Activated CD8-positive, alpha-beta memory T cell treated with anti-CD3 and anti-CD28 coated beads, Interleukin-2, amount 10 ng/mL, durations not matched to agents 7 days and 5 days (primary cell): ENCODE data around the gene TAS1R2. TPM values are rescaled to one million over a fixed set of nuclear protein-coding genes. Genes with fewer than 3 reads are reported as not detected.

Experiments used
- ATAC-seq: fragments of 150-1000 bp; cut with Tn5 transposase; one replicate; pipeline ENCODE4 v1.10.0; 2021; ENCODE audit warnings: moderate library complexity
- CTCF ChIA-PET: fragments of 350-600 bp; sonication (Branson Sonifier 250); formaldehyde crosslinking; loops from one replicate; lab custom pipeline; 2021; ENCODE audit warnings: antibody characterized with exemption; lab: Charles Lee
- DNase-seq: peaks from one replicate; pipeline ENCODE4 v3.0.0-alpha.2; 2020
- H3K27ac Mint-ChIP-seq: one replicate; pipeline ENCODE4 v1.8.0; 2021; ENCODE audit warnings: mild to moderate bottlenecking, mixed read lengths
- H3K27me3 Mint-ChIP-seq: one replicate; pipeline ENCODE4 v1.8.0; 2021; ENCODE audit warnings: mixed read lengths
- H3K36me3 Mint-ChIP-seq: one replicate; pipeline ENCODE4 v1.8.0; 2021; ENCODE audit warnings: mild to moderate bottlenecking, mixed read lengths
- H3K4me1 Mint-ChIP-seq: one replicate; pipeline ENCODE4 v1.8.0; 2021; ENCODE audit warnings: mixed read lengths
- H3K4me3 Mint-ChIP-seq: one replicate; pipeline ENCODE4 v1.8.0; 2021; ENCODE audit warnings: mild to moderate bottlenecking, moderate library complexity, mixed read lengths
- H3K9me3 Mint-ChIP-seq: one replicate; pipeline ENCODE4 v1.8.0; 2022; ENCODE audit warnings: low read depth, mixed read lengths
- total RNA-seq, 2 experiments: library from RNA; stranded (reverse); gene quantifications; one replicate each; pipeline ENCODE4 v1.2.3, GENCODE V29; 2021

TAS1R2 gene
- total RNA-seq, 2 experiments from 2014 or later = not detected

DNA sequence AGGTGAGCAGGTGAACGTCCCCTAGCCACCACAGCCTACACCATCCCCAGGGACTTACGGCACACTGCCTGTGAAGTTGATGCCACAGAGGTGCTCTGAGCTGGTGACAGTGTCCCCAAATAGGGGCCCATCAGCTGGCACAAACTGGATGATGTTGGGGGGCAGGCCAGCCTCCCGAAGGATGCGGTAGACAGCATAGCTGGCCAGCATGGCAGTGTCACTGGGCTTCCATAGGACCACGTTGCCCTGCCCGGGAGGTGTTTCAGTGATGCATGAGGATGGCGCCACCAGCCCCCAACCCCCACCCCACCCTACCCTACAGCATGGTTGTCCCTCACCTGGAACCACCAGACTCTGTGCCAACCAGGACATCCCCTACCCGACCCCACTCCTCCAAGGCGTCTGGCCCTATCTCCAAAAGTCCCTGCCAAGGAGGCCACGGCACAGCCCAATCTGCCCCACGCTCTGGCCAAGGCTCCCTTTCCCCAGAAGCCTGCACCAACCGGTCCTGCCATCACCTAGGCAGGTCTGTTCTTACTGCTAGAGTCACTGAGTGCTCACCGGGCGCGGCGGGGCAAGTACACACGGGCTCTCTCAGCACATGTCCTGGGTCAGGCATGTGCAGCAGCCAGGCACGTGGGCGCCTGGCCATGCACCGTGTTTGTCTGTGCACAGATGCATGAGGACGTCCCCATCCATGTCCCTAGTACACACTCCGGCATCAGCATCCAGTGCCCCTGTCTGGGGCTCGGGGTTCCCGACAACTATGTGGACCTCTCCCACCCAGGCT, 22.4 kb upstream of the TAS1R2 start:
- H3K36me3 Mint-ChIP-seq = no peaks in the 10 kb centered on the region
- H3K27me3 Mint-ChIP-seq = no peaks in the 10 kb centered on the region
- CTCF ChIA-PET = no interaction called here
- no peak for DNase-seq
- no peaks in the 10 kb centered on the region for H3K9me3 Mint-ChIP-seq
- no peak for ATAC-seq
- no peak overlapping the region for H3K27ac Mint-ChIP-seq
- no peak overlapping the region for H3K4me3 Mint-ChIP-seq
- no peaks in the 10 kb centered on the region for H3K4me1 Mint-ChIP-seq

DNA sequence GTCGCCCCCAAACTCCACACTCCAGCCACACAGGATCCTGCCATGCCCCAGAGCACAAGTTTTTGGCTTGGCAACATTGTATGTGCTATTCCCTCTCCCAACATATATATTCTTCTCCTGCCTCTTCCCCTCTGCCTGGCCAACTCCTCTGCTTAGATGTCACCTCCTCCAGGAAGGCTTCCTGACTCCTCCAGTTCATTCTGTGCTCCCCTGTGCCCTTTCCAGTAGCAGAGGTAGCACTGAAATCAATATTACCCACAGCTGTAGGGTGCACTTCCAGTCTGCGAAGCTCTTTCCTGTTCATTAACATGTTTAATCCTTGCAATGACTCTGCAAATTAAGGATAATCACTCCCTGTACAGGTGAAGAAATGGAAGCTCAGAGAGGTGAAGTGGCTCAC, 21.7 kb upstream of the TAS1R2 start:
- CTCF ChIA-PET = no interaction called here
- no peaks in the 10 kb centered on the region for H3K36me3 Mint-ChIP-seq
- no peaks in the 10 kb centered on the region for H3K4me1 Mint-ChIP-seq

DNA sequence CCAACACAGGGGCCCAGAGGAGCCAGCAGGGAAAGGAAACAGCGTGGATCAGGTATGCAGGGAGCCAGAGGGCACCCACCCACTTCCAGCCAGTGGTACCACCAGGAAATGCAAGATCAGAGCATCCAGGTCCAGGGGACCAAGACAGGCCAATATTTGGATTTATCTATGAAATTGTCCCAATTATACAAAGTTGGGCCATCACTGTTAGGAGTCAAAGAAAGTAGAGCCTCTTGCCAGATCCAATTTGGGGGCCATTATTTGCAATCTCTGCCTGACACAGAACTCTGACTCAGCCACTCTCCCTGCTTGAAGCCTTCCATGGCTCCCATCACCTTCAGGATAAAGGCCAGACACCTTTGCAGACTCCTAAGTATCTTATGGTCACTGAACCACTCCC, 21.1 kb upstream of the TAS1R2 start:
- Mint-ChIP-seq H3K4me3 (no peak overlapping the region), H3K36me3 (no peaks in the 10 kb centered on the region), H3K27ac (no peak overlapping the region), H3K4me1 (no peaks in the 10 kb centered on the region), H3K9me3 (no peaks in the 10 kb centered on the region), H3K27me3 (no peaks in the 10 kb centered on the region)
- no peak for DNase-seq
- no peak for ATAC-seq
- CTCF ChIA-PET = no interaction called here

More for the DNA sequence above, 21.7 kb upstream of the TAS1R2 start:
- H3K4me3 Mint-ChIP-seq = no peak overlapping the region
- ATAC-seq (no peak), DNase-seq (no peak)
- H3K27ac Mint-ChIP-seq = no peak overlapping the region
- H3K27me3 Mint-ChIP-seq = no peaks in the 10 kb centered on the region
- H3K9me3 Mint-ChIP-seq = no peaks in the 10 kb centered on the region

DNA sequence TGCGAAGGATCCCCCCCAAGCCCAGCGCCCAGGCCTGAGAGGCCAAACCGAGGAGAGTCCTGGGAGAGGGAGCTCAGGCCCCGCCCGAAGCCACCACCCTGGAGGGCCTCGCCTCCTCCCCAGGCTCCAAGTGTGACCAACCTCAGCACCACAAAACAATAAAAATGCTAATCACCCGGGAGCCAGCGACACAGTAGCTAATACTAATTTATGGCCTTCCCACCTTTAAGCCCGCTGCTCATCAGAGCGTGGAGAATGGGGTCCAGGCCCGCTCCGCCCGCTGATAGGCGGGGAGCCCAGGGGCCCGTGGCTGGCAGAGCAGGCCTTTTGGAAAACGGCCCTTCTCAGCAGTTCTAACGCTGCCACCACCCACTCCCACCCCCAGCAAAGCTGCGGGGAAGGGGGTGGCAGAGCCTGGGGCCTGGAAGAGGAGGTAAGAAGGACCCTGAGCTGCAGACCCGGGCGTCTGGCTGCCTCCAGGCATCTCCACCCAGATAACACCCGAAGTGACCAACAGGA, 20.4 kb upstream of the TAS1R2 start:
- H3K4me1 Mint-ChIP-seq = no peaks in the 10 kb centered on the region
- ATAC-seq (no peak), DNase-seq (no peak)
- no peak overlapping the region for H3K27ac Mint-ChIP-seq
- CTCF ChIA-PET = no interaction called here
- H3K36me3 Mint-ChIP-seq = no peaks in the 10 kb centered on the region
- no peak overlapping the region for H3K4me3 Mint-ChIP-seq
- no peaks in the 10 kb centered on the region for H3K27me3 Mint-ChIP-seq
- H3K9me3 Mint-ChIP-seq = no peaks in the 10 kb centered on the region

DNA sequence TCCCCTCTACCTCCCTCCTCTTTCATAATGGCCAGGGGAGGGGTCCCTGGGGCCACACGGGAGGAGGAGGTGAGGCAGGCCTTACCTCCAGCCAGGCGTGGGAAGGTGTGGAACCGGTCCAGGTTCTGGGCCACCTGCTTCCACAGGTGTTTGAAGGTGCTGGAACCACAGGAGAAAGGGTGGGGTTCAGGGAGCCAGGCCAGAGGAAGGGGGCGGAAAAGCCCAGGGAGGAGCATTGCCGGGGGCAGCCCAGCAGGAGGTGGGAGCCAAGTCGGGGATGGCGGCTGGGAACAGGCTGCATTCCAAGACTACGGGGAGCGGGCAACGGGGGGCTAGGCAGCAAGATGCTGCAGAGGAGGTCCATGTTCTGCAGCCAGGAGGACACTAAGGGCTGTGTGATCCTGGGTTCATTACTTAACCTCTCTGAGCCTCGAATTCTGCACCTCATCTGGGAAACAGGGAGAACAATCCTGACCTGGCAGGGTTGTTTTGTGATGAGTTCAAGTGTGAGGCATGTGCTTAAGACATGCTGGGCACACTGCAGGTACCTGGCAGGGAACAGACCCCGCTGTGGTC, 19.8 kb upstream of the TAS1R2 start:
- no peaks in the 10 kb centered on the region for H3K36me3 Mint-ChIP-seq
- ATAC-seq (no peak), DNase-seq (no peak)
- no peak overlapping the region for H3K4me3 Mint-ChIP-seq
- H3K27ac Mint-ChIP-seq = no peak overlapping the region
- no peaks in the 10 kb centered on the region for H3K9me3 Mint-ChIP-seq
- no peaks in the 10 kb centered on the region for H3K27me3 Mint-ChIP-seq
- CTCF ChIA-PET = no interaction called here
- H3K4me1 Mint-ChIP-seq = no peaks in the 10 kb centered on the region

DNA sequence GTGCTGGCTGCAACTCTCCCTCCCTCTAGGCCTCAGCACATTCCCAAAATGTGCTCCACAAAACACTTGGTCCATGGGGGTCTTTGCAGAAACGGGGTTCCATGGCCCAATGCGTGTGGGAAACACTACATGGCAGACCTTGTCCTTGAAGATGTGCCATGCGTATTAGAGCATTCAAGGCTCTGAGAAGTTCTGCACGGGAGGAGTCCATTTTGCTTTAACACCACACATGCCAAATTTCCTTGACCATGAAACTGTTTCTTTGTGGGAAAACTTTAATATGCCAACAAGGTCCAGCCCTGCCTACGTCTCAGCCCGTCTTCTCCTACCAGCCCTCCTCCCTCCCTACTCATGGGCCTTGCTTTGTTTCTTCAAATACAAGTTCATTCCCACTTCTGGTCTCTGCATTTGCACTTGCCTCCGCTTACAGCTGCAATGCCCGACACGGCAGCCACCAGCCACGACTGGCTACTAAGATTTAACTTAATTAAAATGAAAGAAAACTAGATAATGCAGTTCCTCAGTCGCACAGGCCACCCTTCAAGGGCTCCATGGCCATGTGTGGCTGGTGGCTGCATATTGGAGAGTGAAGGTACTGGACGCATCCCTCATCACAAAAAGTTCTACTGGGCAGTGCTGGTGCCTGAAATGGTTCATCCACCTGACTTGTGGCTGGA, 19.2 kb upstream of the TAS1R2 start:
- CTCF ChIA-PET = no interaction called here
- no peak for DNase-seq

DNA sequence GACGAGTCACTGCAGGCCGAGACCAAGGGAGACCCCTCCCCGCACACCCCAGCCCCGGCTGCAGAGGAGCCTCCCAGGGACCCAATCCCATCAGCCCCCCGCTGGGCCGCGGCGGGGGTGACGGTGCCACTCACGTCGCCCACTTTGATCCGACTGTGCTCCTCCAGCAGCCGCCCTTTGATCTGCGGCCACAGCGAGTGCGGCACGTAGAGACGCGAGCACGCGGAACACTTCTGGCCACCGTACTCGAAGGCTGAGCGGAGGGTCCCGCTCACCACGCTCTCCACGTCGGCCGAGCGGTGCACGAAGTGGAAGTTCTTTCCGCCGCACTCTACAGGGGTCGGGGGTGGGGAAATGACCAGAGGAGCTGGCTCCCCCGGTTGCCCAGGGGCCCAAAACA, 17.8 kb upstream of the TAS1R2 start:
- no peaks in the 10 kb centered on the region for H3K36me3 Mint-ChIP-seq
- no peak for DNase-seq
- H3K9me3 Mint-ChIP-seq = no peaks in the 10 kb centered on the region
- H3K4me3 Mint-ChIP-seq = no peak overlapping the region
- no peaks in the 10 kb centered on the region for H3K27me3 Mint-ChIP-seq
- ATAC-seq = no peak
- H3K4me1 Mint-ChIP-seq = no peaks in the 10 kb centered on the region
- CTCF ChIA-PET = no interaction called here
- no peak overlapping the region for H3K27ac Mint-ChIP-seq

More for the DNA sequence above, 19.2 kb upstream of the TAS1R2 start:
- Mint-ChIP-seq H3K9me3 (no peaks in the 10 kb centered on the region), H3K27me3 (no peaks in the 10 kb centered on the region), H3K4me1 (no peaks in the 10 kb centered on the region), H3K4me3 (no peak overlapping the region), H3K27ac (no peak overlapping the region), H3K36me3 (no peaks in the 10 kb centered on the region)
- no peak for ATAC-seq

DNA sequence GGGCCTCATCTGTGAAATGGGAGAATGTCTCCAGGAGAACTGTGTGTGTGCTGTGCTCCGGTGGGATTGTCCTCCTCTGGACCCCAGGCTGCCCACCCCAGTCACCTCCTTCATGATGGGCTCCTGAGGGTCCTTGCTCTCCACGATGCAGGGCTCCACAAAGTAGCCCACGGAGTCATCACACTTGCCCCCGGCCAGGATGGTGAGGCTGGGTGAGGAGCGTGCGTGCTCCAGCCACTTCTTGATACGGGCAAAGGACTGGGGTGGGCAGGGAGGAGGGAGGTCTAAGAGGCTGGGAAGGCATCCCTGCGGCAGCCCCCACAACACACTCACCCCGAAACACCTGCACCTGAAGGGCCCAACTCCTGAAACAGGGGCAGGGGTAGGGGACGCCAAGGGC, 16.8 kb upstream of the TAS1R2 start:
- H3K27me3 Mint-ChIP-seq = no peaks in the 10 kb centered on the region
- DNase-seq = no peak
- CTCF ChIA-PET = interaction anchor here (1.0 to 2.2 kb wide), 4 partner anchors 8 to 83 kb away, joined by 3 to 12 read pairs (median 4); no protein-coding TSS in a partner anchor
- H3K9me3 Mint-ChIP-seq = no peaks in the 10 kb centered on the region
- no peaks in the 10 kb centered on the region for H3K36me3 Mint-ChIP-seq
- ATAC-seq = no peak
- no peak overlapping the region for H3K4me3 Mint-ChIP-seq
- no peak overlapping the region for H3K27ac Mint-ChIP-seq
- no peaks in the 10 kb centered on the region for H3K4me1 Mint-ChIP-seq

DNA sequence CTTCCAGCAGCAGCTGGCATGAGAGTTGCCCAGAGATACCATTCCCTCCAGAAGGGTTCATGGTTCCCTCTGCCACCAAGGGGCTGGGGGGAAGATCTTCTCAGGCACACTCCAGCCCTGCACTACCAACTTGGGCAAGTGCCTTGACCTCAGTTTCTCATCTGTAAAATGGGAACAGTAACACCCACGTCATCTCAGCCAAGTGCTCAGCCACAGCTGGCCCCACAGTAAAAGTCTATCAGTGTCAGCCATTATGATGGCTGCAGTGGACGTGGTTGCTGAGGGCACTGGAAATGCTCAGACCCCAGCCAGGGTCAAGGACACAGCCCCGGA, 16.3 kb upstream of the TAS1R2 start:
- no peak overlapping the region for H3K27ac Mint-ChIP-seq
- H3K4me3 Mint-ChIP-seq = no peak overlapping the region
- H3K9me3 Mint-ChIP-seq = no peaks in the 10 kb centered on the region
- CTCF ChIA-PET = interaction anchor here (0.7 to 2.2 kb wide), 9 partner anchors 9 to 812 kb away, joined by 3 to 12 read pairs (median 4); partner anchors contain the start of gene ALDH4A1
- DNase-seq (no peak), ATAC-seq (no peak)
- no peaks in the 10 kb centered on the region for H3K36me3 Mint-ChIP-seq
- H3K27me3 Mint-ChIP-seq = no peaks in the 10 kb centered on the region
- no peaks in the 10 kb centered on the region for H3K4me1 Mint-ChIP-seq

DNA sequence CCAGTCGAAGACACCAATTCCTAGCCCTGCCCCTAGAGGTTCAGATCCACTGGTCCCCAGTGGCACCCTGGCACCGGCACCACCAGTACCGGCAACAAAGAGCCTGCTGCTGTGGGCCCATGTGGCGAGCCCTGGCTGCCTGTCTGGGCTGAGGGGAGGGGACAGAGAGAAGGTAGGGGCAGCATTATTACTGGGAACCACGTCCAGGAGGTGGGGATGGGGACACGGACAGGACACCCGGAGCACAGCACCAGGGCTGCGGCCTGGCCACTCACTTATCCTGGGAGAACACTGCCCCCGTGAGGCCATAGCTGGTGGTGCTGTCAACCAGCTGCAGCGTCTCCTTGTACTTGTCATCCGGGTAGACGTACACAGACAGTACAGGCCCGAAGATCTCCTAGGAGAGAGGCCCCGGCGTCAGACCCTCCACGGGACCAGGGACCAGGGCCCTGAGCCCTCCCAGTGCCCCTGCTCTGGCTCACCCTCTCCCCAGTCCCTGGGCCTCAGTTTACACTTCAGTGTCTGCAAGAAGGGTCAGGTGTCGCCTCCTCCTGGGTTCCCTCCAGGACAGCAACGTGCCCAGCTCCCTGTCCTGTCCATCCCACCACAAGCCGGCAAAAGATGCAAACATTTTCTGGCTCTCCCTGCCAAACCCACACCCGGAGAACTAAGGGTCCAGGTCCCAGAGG, 15.8 kb upstream of the TAS1R2 start:
- Mint-ChIP-seq H3K9me3 (no peaks in the 10 kb centered on the region), H3K36me3 (no peaks in the 10 kb centered on the region), H3K4me1 (no peaks in the 10 kb centered on the region), H3K27me3 (no peaks in the 10 kb centered on the region), H3K4me3 (no peak overlapping the region), H3K27ac (no peak overlapping the region)
- ATAC-seq (peak; percentile 70), DNase-seq (peak; percentile 78)
- CTCF ChIA-PET = interaction anchor here (0.7 to 2.2 kb wide), 10 partner anchors 9 to 812 kb away, joined by 3 to 12 read pairs (median 4); partner anchors contain the start of gene ALDH4A1

DNA sequence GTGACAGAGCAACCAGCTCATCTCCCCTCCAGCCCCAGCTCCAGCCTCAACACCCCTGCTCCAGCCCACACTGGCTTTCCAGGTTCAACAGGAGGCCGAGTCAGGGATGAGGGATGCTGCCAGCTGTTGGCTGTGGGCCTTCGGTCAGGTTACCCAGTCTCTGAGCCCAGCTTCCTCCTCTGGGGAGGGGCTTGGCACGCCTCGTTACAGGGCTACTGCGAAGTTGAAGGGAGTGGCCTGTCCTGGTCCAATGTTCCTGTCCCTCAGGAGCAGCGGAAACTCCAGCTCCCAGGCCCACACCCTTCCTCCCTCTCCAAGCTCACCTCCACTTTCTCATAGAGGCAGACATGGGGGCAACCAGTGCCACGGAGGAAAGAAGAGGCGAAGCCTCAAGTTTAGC, 15.1 kb upstream of the TAS1R2 start:
- Mint-ChIP-seq H3K36me3 (no peaks in the 10 kb centered on the region), H3K4me1 (no peaks in the 10 kb centered on the region), H3K27me3 (no peaks in the 10 kb centered on the region), H3K9me3 (no peaks in the 10 kb centered on the region), H3K27ac (no peak overlapping the region), H3K4me3 (no peak overlapping the region)
- no peak for DNase-seq
- ATAC-seq = no peak
- CTCF ChIA-PET = interaction anchor here (1.0 to 2.2 kb wide), 6 partner anchors 10 to 277 kb away, joined by 4 to 12 read pairs (median 4); partner anchors contain the start of gene ALDH4A1

DNA sequence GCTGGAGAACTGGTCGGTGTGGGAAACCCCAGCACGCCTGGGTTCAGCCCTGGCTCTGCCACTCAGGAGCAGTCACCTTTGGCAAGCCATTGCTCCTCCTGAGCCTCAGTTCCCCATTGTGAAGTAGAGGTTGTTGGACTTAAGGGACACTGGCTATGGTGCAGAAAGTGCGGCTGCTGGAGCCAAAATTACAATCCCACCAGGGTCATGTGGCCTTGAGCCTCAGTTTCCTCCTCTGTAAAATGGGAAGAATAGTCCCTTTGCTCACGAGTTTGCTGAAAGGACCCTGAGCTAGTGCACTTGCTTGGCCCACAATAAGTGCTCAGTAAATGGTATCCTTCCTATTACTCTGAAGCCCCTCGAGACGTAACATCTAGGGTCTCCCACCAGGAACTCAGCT, 14.6 kb upstream of the TAS1R2 start:
- no peak for ATAC-seq
- H3K4me1 Mint-ChIP-seq = no peaks in the 10 kb centered on the region
- no peaks in the 10 kb centered on the region for H3K36me3 Mint-ChIP-seq
- CTCF ChIA-PET = interaction anchor here (1.3 to 1.5 kb wide), 2 partner anchors 12 to 276 kb away, joined by 5 to 11 read pairs; no protein-coding TSS in a partner anchor
- no peak overlapping the region for H3K27ac Mint-ChIP-seq
- DNase-seq = no peak
- no peaks in the 10 kb centered on the region for H3K27me3 Mint-ChIP-seq
- H3K9me3 Mint-ChIP-seq = no peaks in the 10 kb centered on the region
- H3K4me3 Mint-ChIP-seq = no peak overlapping the region

DNA sequence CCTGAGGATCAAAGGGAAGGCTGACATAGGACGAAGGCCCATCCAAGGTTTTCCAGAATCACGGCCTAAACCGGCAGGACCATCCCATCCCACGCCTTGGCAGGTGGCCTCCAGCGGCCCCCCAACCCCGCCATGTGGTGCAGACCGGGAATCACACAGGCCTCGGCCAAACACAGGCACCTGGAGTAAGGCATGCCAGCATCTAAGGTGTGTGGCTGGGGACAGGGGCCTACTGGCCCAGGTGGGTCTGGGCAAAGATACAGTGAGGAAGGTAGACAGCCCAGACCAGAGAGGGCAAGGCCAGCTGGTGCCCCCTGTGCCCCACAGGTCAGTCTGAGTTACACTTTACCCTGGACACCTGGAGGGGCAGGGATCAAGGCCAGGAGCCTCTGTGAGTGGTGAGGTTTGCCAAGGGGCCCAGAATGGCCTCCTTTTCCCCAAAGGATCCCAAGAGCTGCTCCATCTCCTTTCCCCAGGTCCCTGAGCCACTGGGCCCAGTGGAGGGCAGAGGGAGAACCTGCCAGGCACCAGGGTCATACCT, 12.7 kb upstream of the TAS1R2 start:
- Mint-ChIP-seq H3K36me3 (no peaks in the 10 kb centered on the region), H3K27ac (no peak overlapping the region), H3K9me3 (no peaks in the 10 kb centered on the region), H3K4me1 (no peaks in the 10 kb centered on the region), H3K27me3 (peaks cover under 1% of the 10 kb centered on the region), H3K4me3 (no peak overlapping the region)
- ATAC-seq = no peak
- no peak for DNase-seq
- CTCF ChIA-PET = interaction anchor here (1.5 kb wide), 1 partner anchor 12 kb away, joined by 4 read pairs; no protein-coding TSS in a partner anchor
